HL-60 (cell line): ENCODE measurements around the gene GPNMB.
"Not testable (repeated sequence)": the region's sequence is repeated elsewhere in the genome, so short reads cannot be mapped to it uniquely, and the experiment has no call there.

ENCODE experiments used
- DNase-seq, 2 experiments: peaks; one replicate each; pipeline ENCODE4 v3.0.0-alpha.2; 2010 to 2020; ENCODE audit warnings: low read depth in 1 of 2, low spot score in 1 of 2
- H3K27ac ChIP-seq: fragments of 250-450 bp; sonication (Bioruptor Pico); replicated peaks from 2 replicates; pipeline ENCODE4 v1.5.1; 2020; ENCODE audit warnings: mild to moderate bottlenecking, moderate library complexity
- H3K27me3 ChIP-seq: fragments of 250-450 bp; sonication (Bioruptor Pico); 2 replicates; pipeline ENCODE4 v1.5.1; 2021; ENCODE audit warnings: mild to moderate bottlenecking, moderate library complexity; ENCODE audit not compliant: insufficient read depth, poor library complexity, severe bottlenecking
- H3K4me3 ChIP-seq: replicated peaks from 2 replicates; pipeline ENCODE4 v1.5.1; 2011; ENCODE audit warnings: mild to moderate bottlenecking, control low read depth, low read length; ENCODE audit not compliant: insufficient read depth
- CTCF ChIP-seq: IDR thresholded peaks from one replicate; pipeline ENCODE4 v1.5.1; 2011; ENCODE audit warnings: low read length, control low read depth, inconsistent platforms; ENCODE audit not compliant: insufficient read depth
- GABPA ChIP-seq: IDR thresholded peaks from 2 replicates; pipeline ENCODE4 v1.6.1; 2012; ENCODE audit warnings: low read depth
- POLR2AphosphoS5 ChIP-seq: IDR thresholded peaks from 2 replicates; pipeline ENCODE4 v1.6.1; 2012; ENCODE audit warnings: low read depth
- SPI1 ChIP-seq: IDR thresholded peaks from 2 replicates; pipeline ENCODE4 v1.6.1; 2012; ENCODE audit warnings: low read depth, mild to moderate bottlenecking, borderline replicate concordance
- TF ChIP-seq, protein P1 (sequence below): IDR thresholded peaks from 2 replicates; pipeline ENCODE4 v1.6.1; 2012; ENCODE audit warnings: low read depth; ENCODE audit not compliant: insufficient replicate concordance

Gene GPNMB

DNA sequence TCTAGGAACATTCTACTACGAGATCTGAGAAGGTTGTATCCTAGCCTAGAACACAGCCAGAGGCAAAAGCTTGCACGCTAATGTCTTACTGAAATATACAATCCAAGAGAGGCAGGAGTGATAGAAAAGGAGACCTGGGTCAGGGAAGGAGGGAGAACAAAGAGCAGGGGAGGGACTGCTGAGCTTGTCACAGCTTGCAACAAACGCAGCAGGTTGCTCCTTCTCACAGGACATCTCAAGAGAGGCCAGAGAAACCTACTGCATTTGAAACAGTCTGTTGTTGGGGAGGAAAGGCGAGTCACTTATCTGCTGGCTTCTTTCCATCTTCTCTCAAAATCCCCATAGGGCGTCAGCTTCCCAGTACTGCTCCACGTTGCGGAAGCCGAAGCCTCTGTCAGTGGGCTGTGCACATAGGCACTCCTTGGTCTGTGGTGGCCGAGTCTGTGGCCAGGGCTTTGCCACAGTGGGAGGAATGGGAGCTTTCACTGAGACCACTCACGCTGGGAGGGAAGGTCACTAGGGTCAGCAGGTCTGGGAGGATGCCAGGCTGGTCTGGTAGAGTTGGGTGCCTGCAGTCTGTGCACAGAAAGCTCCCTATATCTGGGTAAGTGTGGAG is 25.8 kb upstream of the GPNMB start:
- no peak for DNase-seq
- Histone ChIP-seq H3K4me3 (no peak overlapping the region), H3K27ac (no peak overlapping the region), H3K27me3 (no peaks in the 10 kb centered on the region)
- no peak for TF ChIP-seq CTCF
- no peak for TF ChIP-seq POLR2AphosphoS5
- no peak for TF ChIP-seq SPI1
- no peak for TF ChIP-seq GABPA
- TF ChIP-seq, protein P1, sequence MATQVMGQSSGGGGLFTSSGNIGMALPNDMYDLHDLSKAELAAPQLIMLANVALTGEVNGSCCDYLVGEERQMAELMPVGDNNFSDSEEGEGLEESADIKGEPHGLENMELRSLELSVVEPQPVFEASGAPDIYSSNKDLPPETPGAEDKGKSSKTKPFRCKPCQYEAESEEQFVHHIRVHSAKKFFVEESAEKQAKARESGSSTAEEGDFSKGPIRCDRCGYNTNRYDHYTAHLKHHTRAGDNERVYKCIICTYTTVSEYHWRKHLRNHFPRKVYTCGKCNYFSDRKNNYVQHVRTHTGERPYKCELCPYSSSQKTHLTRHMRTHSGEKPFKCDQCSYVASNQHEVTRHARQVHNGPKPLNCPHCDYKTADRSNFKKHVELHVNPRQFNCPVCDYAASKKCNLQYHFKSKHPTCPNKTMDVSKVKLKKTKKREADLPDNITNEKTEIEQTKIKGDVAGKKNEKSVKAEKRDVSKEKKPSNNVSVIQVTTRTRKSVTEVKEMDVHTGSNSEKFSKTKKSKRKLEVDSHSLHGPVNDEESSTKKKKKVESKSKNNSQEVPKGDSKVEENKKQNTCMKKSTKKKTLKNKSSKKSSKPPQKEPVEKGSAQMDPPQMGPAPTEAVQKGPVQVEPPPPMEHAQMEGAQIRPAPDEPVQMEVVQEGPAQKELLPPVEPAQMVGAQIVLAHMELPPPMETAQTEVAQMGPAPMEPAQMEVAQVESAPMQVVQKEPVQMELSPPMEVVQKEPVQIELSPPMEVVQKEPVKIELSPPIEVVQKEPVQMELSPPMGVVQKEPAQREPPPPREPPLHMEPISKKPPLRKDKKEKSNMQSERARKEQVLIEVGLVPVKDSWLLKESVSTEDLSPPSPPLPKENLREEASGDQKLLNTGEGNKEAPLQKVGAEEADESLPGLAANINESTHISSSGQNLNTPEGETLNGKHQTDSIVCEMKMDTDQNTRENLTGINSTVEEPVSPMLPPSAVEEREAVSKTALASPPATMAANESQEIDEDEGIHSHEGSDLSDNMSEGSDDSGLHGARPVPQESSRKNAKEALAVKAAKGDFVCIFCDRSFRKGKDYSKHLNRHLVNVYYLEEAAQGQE: no peak

DNA sequence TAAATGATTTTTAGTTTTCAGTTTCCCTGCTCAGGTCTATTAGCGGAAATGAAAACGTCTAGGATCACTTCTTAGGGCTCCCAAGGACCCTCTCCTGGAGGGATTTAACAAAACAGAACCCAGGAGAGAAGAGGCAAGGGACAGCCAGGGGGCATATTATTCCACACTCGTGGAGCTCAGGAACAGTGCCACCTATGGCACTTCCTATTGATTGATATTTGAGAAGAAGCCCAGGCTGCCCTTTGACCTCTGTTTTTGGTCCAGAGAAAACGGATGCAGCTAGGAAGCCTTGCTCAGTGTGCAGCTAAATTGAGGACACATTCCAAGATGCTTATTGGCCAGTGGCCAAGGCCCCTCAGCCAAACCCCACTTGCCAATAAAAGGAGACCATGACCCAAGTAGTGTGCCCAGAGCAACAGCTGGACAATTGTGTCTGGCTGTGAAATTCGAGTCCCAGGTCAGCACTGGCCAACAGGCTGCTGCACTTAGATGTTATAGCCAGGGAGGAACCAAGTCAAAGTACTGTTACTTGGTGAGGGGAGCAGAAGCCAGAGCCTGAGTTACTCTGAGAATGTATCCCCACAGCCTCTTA is 24.0 kb upstream of the GPNMB start:
- Histone ChIP-seq H3K27me3 (no peaks in the 10 kb centered on the region), H3K4me3 (no peak overlapping the region), H3K27ac (no peak overlapping the region)
- TF ChIP-seq CTCF (no peak), POLR2AphosphoS5 (no peak), GABPA (no peak), SPI1 (no peak)
- TF ChIP-seq, protein P1: no peak
- no peak for DNase-seq

DNA sequence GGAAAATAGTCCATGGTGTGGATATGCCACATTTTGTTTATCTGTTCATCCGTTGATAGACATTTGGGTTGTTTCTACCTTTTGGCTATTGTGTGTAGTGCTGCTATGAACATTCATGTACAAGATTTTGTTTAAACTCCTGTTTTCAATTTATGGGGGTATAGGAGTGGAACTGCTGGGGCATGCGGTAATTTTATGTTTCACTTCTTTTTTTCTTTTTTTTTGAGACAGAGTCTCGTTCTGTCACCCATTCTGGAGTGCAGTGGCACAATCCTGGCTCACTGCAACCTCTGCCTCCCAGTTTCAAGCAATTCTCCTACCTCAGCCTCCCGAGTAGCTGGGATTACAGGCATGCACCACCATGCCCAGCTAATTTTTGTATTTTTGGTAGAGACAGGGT is 22.2 kb upstream of the GPNMB start:
- not testable (repeated sequence) for H3K27me3 ChIP-seq, H3K27ac ChIP-seq, H3K4me3 ChIP-seq, DNase-seq

DNA sequence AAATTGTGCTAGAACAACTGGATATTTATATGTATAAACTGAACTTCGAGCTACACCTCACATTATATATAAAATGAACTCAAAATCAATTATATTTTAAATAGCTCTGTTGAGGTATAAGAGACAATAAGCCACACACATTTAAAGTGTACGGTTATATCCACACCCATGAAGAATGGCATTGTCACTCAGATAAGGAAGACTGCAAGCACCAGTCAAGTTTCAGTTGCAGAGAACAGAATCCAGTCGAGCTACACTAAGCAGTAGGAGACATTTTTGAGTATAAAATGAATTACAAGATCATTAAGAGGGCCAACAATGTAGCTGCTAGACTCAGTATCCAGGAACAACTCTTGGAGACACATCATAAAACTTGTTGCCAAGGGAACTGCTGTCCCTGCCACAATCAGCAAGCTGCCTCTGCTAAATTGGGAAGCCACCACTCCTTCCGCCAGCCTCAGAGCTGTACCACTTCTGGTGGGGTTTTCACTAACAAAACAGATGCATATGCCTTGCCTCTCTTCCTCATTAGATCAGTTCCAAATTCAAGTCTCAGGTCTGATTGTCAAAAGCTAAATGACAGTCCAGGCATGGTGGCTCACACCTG is 19.6 kb upstream of the GPNMB start:
- H3K27me3 ChIP-seq: no peaks in the 10 kb centered on the region
- no peak for DNase-seq
- TF ChIP-seq CTCF: no peak
- no peak for TF ChIP-seq SPI1
- TF ChIP-seq GABPA: no peak
- TF ChIP-seq POLR2AphosphoS5: no peak
- TF ChIP-seq, protein P1: no peak

More for the DNA sequence above, 19.6 kb upstream of the GPNMB start:
- Histone ChIP-seq H3K27ac (no peak overlapping the region), H3K4me3 (no peak overlapping the region)
